Spinal cord (tissue), 10 donors: ENCODE results near the gene DPF1. TPM values are rescaled to one million over a fixed set of nuclear protein-coding genes. Genes with fewer than 3 reads are reported as not detected.
A peak's percentile ranks its signal among the peaks of the same experiment; 100 is the strongest.
"Not testable (repeated sequence)": the region's sequence is repeated elsewhere in the genome, so short reads cannot be mapped to it uniquely, and the experiment has no call there.

Source experiments
- DNase-seq, 6 donors: peaks; one replicate each; pipeline versions ENCODE4 v3.0.0 to v3.0.0-alpha.2; 2013 to 2015; ENCODE audit warnings: low spot score in 6 of 6, low read depth in 4 of 6
- H3K27ac ChIP-seq: one replicate; pipeline ENCODE4 v1.5.1; 2013; ENCODE audit warnings: low read depth, low read length, control low read depth
- H3K27me3 ChIP-seq: one replicate; pipeline ENCODE4 v1.6.1; 2013; ENCODE audit warnings: low read length; ENCODE audit not compliant: control insufficient read depth, insufficient read depth
- H3K36me3 ChIP-seq: one replicate; pipeline ENCODE4 v1.6.1; 2013; ENCODE audit warnings: low read length; ENCODE audit not compliant: control insufficient read depth, insufficient read depth
- H3K4me1 ChIP-seq: one replicate; pipeline ENCODE4 v1.6.1; 2013; ENCODE audit warnings: low read length; ENCODE audit not compliant: control insufficient read depth, insufficient read depth
- H3K4me3 ChIP-seq: one replicate; pipeline ENCODE4 v1.5.1; 2013; ENCODE audit warnings: low read depth, low read length, control low read depth
- H3K9me3 ChIP-seq: one replicate; pipeline ENCODE4 v1.6.1; 2013; ENCODE audit warnings: low read length; ENCODE audit not compliant: control insufficient read depth, insufficient read depth
- WGBS: methylation state at CpG from one replicate; pipeline ENCODE4 v1.1.5; 2013; ENCODE audit warnings: missing lambda C conversion rate; ENCODE audit not compliant: insufficient coverage; 5-methylcytosine and 5-hydroxymethylcytosine counted together
- polyA plus RNA-seq, 2 donors: library from polyadenylated mRNA; unstranded; fragments of 120-200 nt; gene quantifications; one replicate each; pipeline ENCODE4 v1.2.1, GENCODE V29; 2013; ENCODE audit not compliant: insufficient read length in 2 of 2
- total RNA-seq, 2 donors: library from RNA; depleted of rRNA in 1 of 2; stranded (reverse); fragments of 120-200 nt in 1 of 2; fragments of >200 nt in 1 of 2; gene quantifications; one replicate each; pipeline versions ENCODE4 v1.2.3 to v1.2.4, GENCODE V29; 2013 to 2014
- donor health status: healthy.

The DPF1 gene
- total and polyA plus RNA-seq, 4 donors: 12.4 to 90.1 (median 40.0) TPM

DNA sequence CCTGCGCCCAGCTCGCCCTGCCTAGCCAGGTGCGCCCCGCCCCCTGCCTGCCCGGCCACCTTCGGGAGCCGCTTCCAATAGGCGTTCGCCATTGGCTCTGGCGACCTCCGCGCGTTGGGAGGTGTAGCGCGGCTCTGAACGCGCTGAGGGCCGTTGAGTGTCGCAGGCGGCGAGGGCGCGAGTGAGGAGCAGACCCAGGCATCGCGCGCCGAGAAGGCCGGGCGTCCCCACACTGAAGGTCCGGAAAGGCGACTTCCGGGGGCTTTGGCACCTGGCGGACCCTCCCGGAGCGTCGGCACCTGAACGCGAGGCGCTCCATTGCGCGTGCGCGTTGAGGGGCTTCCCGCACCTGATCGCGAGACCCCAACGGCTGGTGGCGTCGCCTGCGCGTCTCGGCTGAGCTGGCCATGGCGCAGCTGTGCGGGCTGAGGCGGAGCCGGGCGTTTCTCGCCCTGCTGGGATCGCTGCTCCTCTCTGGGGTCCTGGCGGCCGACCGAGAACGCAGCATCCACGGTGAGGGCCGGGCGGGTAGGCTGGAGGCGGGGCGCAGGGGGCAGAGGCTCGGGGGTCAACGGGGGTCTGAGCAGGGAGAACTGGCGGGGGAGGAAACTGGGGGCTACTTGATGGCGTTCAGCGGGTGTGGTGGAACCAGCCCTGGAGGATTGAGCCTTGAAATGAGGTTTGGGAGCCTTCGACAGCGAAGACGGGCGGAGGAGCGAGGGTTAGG lies 40.6 kb upstream of the DPF1 start, which contains the start of gene SPINT2:
SPINT2 (plus strand) TSS at position 88 of the 727 bp plus-strand sequence; CDS start at position 408, 320 bp downstream.
- Histone ChIP-seq H3K9me3 (no peaks in the 10 kb centered on the region), H3K36me3 (no peaks in the 10 kb centered on the region), H3K4me3 (peak within 1 kb of the TSS; percentile 40), H3K4me1 (peaks cover 25% of the 10 kb centered on the region), H3K27ac (peak within 1 kb of the TSS; percentile 88), H3K27me3 (peaks cover 14% of the 10 kb centered on the region)
- DNase-seq: peak in 4 of 6 donors; percentile 43 to 96 (median 74)
- WGBS: 3% methylated on average over 77 of the region's 78 CpGs

DNA sequence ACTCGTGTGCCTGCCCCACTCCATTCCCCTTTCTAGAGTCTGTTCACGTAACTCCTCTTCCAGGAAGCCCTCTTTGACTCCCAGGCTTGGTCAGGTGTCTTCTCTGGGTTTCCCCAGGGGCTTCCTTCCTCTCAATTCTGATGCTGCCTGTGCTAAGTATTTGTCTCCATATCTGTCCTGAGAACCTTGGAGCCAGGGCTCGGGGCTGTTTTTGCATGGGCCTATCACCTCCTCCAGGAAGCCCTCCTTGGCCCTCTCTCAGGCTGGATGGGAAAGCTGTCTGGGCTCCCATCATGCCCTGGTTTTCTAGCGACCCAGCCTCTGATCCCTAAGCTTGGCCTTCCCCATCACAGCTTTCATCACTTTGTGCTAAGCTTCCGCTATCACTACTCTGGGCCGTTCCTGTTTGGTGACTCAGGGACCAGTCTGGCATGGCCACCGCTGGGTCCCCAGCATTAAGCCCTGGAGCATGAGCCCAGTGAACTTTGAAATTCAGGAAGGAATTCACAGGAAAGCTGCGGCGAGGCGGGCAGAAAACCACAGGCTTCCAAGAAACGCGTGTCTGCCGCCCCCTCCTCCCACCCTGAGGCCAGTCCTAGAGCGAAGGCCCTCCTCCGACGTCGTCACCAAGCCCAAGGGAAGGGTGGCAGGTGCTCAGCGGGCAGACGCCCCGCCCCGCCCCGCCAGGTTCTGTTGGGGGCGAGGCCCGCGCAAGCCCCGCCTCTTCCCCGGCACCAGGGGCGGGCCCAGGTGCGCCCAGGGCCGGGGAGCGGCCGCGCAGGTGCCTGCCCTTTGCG lies 39.9 kb upstream of the DPF1 start:
- no peaks in the 10 kb centered on the region for H3K9me3 ChIP-seq
- peaks cover 14% of the 10 kb centered on the region for H3K27me3 ChIP-seq
- peaks cover 25% of the 10 kb centered on the region for H3K4me1 ChIP-seq
- DNase-seq: peak in 2 of 6 donors; percentile 40 to 93
- 7% methylated on average over 32 of the region's 34 CpGs for WGBS
- H3K4me3 ChIP-seq: peak overlapping the region; percentile 40
- peak overlapping the region; percentile 45 for H3K27ac ChIP-seq
- no peaks in the 10 kb centered on the region for H3K36me3 ChIP-seq

DNA sequence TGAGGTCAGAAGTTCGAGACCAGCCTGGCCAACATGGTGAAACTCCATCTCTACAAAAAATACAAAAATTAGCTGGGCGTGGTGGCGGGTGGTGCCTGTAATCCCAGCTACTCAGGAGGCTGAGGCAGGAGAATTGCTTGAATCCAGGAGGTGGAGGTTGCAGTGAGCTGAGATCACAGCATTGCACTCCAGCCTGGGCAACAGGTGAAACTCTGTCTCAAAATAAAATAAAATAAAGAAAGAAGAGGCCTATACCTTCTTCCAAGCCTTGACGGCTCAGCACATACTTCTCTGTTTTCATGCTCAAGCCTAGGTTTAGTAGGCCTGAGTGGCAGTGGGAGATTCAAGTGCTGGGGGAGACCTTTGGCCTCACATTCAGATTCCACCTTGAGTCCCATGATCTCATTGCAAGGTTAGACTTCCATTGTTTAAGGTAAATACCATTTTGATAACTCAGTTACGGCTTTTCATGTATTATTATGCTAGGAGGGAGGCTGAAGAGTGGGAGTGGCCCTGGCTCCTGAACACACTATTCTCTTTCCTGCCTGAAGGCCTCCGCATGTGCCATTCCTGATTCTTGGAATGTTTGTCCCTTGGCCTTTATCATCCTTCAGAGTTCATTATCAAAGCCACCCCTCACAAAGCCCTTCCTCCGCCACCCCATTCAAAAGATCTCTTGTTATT lies 38.7 kb upstream of the DPF1 start:
- whole genome bisulfite sequencing: 100% methylated on average over 2 of the region's 7 CpGs
- no peak for DNase-seq
- Histone ChIP-seq H3K27me3 (peaks cover 14% of the 10 kb centered on the region), H3K4me3 (no peak overlapping the region), H3K9me3 (no peaks in the 10 kb centered on the region), H3K27ac (no peak overlapping the region), H3K36me3 (no peaks in the 10 kb centered on the region), H3K4me1 (peaks cover 22% of the 10 kb centered on the region)

DNA sequence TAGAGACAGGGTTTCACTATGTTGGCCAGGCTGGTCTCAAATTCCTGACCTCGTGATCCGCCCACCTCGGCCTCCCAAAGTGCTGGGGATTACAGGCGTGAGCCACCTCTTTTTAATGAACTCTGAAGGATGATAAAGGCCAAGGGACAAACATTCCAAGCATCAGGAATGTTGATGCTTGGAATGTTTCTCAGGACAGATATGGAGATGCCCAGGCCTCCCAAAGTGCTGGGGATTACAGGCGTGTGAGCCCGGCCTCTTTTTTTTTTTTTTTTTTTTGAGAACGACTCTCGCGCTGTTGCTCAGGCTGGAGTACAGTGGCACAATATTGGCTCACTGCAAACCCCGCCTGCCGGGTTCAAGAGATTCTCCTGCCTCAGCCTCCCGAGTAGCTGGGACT lies 37.9 kb upstream of the DPF1 start:
- WGBS: 97% methylated on average over 12 of the region's 12 CpGs
- H3K27me3 ChIP-seq: peaks cover 14% of the 10 kb centered on the region
- not testable (repeated sequence) for H3K4me3 ChIP-seq, H3K36me3 ChIP-seq, H3K27ac ChIP-seq, H3K9me3 ChIP-seq, DNase-seq
- H3K4me1 ChIP-seq: peaks cover 20% of the 10 kb centered on the region

DNA sequence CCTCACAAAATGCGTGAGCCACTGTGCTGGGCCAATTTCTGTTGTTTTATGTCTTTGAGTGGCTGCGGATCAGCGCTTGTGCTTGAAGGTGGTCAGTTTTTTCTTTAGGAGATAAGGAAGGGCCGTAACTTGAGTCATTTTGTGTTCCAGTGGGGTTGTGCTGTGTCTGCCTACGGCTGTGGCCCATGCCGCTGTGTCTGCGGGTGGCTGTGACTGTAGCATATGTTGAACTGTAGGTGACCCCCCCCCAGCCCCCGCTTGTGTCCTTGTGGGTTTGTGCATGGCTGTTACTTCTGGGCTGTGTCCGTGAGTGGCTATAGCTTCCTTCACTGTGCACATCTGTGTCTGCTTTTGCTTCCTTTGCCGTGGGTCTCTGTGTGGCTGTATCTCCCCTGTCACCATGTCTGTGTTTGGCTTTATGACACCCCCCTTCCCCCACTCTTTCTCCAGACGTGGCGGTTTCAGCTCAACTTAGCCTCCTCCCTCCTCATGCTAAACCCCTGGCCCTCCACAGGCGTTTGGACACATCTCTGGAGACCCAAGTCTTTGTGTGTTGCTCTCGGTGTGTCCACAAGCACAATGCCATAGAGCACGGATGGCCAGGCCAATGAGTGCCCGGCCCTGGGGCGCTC lies 31.5 kb upstream of the DPF1 start:
- 39% methylated on average over 16 of the region's 17 CpGs for WGBS
- DNase-seq: peak in 1 of 6 donors; percentile 45

DNA sequence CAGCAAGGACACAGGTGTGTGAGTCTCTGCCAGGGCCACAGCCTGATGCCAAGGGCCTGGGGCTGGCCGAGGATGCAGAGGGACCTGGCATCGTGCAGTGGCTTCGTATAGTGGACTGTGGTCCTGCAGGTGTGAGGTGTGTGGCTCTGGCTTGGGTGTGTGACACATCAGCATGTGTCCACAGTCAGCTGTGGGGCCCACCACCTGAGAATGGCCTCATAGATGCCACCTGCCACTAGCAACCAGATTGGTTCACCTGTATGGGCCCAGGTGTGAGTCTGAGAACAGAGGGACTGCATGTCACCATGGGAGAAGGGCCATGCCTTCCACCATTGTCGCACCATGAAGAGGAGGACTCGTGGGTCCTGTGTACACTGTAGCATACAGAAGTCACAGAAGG lies 29.8 kb upstream of the DPF1 start:
- Histone ChIP-seq H3K27ac (peak overlapping the region; percentile 83), H3K27me3 (peaks cover 14% of the 10 kb centered on the region), H3K36me3 (no peaks in the 10 kb centered on the region), H3K9me3 (no peaks in the 10 kb centered on the region), H3K4me3 (no peak overlapping the region), H3K4me1 (peaks cover 52% of the 10 kb centered on the region)
- no peak for DNase-seq
- 88% methylated on average over 5 of the region's 5 CpGs for WGBS

More for the DNA sequence above, 31.5 kb upstream of the DPF1 start:
- H3K36me3 ChIP-seq: no peaks in the 10 kb centered on the region
- H3K27me3 ChIP-seq: peaks cover 14% of the 10 kb centered on the region
- H3K4me1 ChIP-seq: peaks cover 52% of the 10 kb centered on the region
- peak overlapping the region; percentile 11 for H3K27ac ChIP-seq
- H3K4me3 ChIP-seq: peak overlapping the region; percentile 29
- H3K9me3 ChIP-seq: no peaks in the 10 kb centered on the region

DNA sequence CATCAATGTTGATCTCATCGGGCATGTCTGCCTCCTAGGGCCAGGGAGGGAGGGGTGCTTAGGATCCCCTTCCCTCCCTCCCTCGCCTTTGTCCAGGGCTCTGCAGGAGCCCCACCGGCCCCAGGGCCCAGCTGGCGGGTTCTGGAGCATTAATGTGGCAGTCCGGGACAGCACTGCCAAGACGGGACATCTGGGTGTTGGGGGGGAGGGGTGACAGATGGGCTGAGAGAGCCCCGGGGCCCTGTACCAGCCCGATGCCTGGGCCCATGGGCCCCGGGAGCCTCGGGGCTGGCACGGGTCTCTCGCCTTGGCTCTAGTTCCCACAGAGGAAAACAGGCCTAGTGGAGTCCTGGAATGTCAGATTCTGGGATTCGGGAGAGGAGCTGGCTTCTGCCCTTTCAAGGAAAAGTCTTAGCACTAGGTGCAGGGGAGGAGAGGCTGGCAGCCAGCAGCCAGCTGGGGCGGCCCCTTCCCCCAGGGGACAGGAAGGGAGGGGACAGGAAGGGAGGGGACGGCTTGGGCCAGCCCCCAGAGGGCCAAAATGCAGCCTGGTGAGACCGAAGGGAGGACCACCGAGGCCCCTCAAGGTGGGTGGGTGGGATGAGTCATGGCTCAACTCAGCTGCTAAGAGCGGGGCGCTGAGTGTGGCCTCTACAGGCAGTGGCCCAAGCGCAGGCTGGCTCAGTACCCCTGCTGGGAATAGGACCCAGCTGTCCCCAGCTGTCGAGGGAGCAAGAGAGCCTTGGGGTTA lies 29.1 kb upstream of the DPF1 start:
- Histone ChIP-seq H3K27me3 (peaks cover 14% of the 10 kb centered on the region), H3K9me3 (no peaks in the 10 kb centered on the region), H3K27ac (peak overlapping the region; percentile 83), H3K4me3 (no peak overlapping the region), H3K36me3 (no peaks in the 10 kb centered on the region), H3K4me1 (peaks cover 52% of the 10 kb centered on the region)
- DNase-seq: peak in 2 of 6 donors; percentile 53 to 72
- WGBS: 25% methylated on average over 18 of the region's 21 CpGs

DNA sequence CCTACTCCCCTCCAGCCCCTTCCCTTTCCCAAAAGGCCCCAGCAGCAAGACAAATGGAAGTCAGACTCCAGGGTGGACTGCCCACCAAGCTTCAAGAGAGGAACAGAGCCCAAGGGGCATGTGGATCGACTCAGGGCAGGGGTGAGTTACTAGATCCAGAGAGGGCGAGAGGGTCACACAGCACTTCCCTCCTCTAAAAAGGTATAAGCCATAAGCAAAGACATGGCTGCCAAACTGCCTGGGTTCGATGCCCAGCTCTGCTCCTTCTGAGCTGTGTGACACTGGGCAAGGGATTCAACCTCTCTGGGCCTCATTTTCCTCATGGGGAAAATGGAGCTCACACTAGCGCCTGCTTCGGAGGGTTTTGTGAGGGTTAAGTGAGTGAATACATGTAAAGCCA lies 28.4 kb upstream of the DPF1 start:
- peak overlapping the region; percentile 83 for H3K27ac ChIP-seq
- 89% methylated on average over 3 of the region's 5 CpGs for WGBS
- peaks cover 14% of the 10 kb centered on the region for H3K27me3 ChIP-seq
- no peaks in the 10 kb centered on the region for H3K36me3 ChIP-seq
- DNase-seq: no peak
- peaks cover 52% of the 10 kb centered on the region for H3K4me1 ChIP-seq
- no peak overlapping the region for H3K4me3 ChIP-seq
- H3K9me3 ChIP-seq: no peaks in the 10 kb centered on the region
